Measurements from ENCODE around the gene KCNMA1.

Gene KCNMA1

GRCh38 chr10:77296534-77297392 lies 340.8 kb downstream of the KCNMA1 start:
- no peak for DNase-seq (ENCODE audit: low read depth)

- no peak for DNase-seq (ENCODE audit: low read depth)
Measured at GRCh38 chr10:77293773-77294172, 343.8 kb downstream of the KCNMA1 start.

GRCh38 chr10:77293347-77293746 lies 344.3 kb downstream of the KCNMA1 start:
- no peak for DNase-seq (ENCODE audit: low read depth)

- DNase-seq (ENCODE audit: low read depth) = no peak
Measured at GRCh38 chr10:77291596-77292505, 345.8 kb downstream of the KCNMA1 start.

- DNase-seq (ENCODE audit: low read depth) = no peak
Measured at GRCh38 chr10:77290528-77291155, 347.0 kb downstream of the KCNMA1 start.

- no peak for DNase-seq (ENCODE audit: low read depth)
Measured at GRCh38 chr10:77289790-77290189, 347.8 kb downstream of the KCNMA1 start.

- DNase-seq (ENCODE audit: low read depth) = no peak
Measured at GRCh38 chr10:77289027-77289501, 348.5 kb downstream of the KCNMA1 start.

- no peak for DNase-seq (ENCODE audit: low read depth)
Measured at GRCh38 chr10:77287647-77288120, 349.9 kb downstream of the KCNMA1 start.

- no peak for DNase-seq (ENCODE audit: low read depth)
Measured at GRCh38 chr10:77286531-77287508, 350.8 kb downstream of the KCNMA1 start.

GRCh38 chr10:77285529-77286182 lies 352.0 kb downstream of the KCNMA1 start:
- no peak for DNase-seq (ENCODE audit: low read depth)

- no peak for DNase-seq (ENCODE audit: low read depth)
Measured at GRCh38 chr10:77284797-77285196, 352.8 kb downstream of the KCNMA1 start.

GRCh38 chr10:77283326-77283725 lies 354.3 kb downstream of the KCNMA1 start:
- DNase-seq (ENCODE audit: low read depth) = no peak

GRCh38 chr10:77282163-77282562 lies 355.4 kb downstream of the KCNMA1 start:
- no peak for DNase-seq (ENCODE audit: low read depth)

GRCh38 chr10:77281719-77282118 lies 355.9 kb downstream of the KCNMA1 start:
- DNase-seq (ENCODE audit: low read depth) = no peak

- no peak for DNase-seq (ENCODE audit: low read depth)
Measured at GRCh38 chr10:77279207-77279606, 358.4 kb downstream of the KCNMA1 start.

GRCh38 chr10:77274046-77274795 lies 363.4 kb downstream of the KCNMA1 start:
- no peak for DNase-seq (ENCODE audit: low read depth)

- no peak for DNase-seq (ENCODE audit: low read depth)
Measured at GRCh38 chr10:77269163-77269562, 368.4 kb downstream of the KCNMA1 start.

GRCh38 chr10:77268721-77269120 lies 368.9 kb downstream of the KCNMA1 start:
- DNase-seq (ENCODE audit: low read depth) = no peak
